Measurements from ENCODE around the gene ZNF664. TPM values are rescaled to one million over a fixed set of nuclear protein-coding genes. Genes with fewer than 3 reads are reported as not detected.

Gene ZNF664
- total RNA-seq, 1 experiment from 2014 or later = 124 TPM

DNA sequence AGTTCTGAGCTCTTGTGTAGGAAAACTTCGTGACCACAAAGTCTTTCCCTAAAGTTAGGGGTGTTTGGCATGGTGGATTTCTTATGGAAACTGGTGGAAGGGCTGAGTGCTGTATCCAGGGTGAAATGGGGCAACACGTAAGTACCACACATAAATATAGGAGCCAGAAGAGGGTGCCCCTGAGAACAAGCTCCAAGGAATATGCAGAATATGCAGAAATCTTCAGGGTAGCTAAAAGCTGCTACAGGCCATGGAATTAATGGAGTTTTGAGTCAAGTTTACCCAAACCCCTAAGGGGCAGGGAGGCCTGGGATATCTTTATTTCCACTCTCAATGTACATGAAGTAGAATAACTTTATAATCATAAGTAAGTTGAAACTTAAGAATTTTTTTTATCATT lies 44.0 kb downstream of the ZNF664 start:
- Histone ChIP-seq H3K9ac (ENCODE audit: low read length) (no peak overlapping the region), H3K9me3 (ENCODE audit: control insufficient read depth in 1 of 2, insufficient read depth in 1 of 2, low read depth in 1 of 2, low read length in 2 of 2) (no peaks in the 10 kb centered on the region), H2AFZ (ENCODE audit: low read depth, low read length, poor library complexity, severe bottlenecking) (no peak overlapping the region), H4K20me1 (ENCODE audit: insufficient read depth) (no peaks in the 10 kb centered on the region), H3K4me2 (ENCODE audit: low read length) (no peak overlapping the region), H3K27ac (ENCODE audit: low read depth, low read length) (no peak overlapping the region), H3K36me3 (ENCODE audit: control insufficient read depth in 1 of 2, insufficient read depth in 2 of 2, low read length in 2 of 2) (peaks cover 15 to 16% of the 10 kb centered on the region in 2 experiments; a peak in 3 of 4 replicates), H3K27me3 (ENCODE audit: insufficient read depth, low read length) (no peaks in the 10 kb centered on the region), H3K4me1 (ENCODE audit: control insufficient read depth in 1 of 2, insufficient read depth in 2 of 2, low read length in 2 of 2) (no peaks in the 10 kb centered on the region), H3K79me2 (ENCODE audit: insufficient read depth, low read length) (no peaks in the 10 kb centered on the region), H3K4me3 (replicated peaks in 1 of 2; ENCODE audit: low read depth in 1 of 2, low read length in 2 of 2) (no peak overlapping the region), H3K9me2 (ENCODE audit: insufficient read depth) (no peaks in the 10 kb centered on the region)
- BruUV-seq (replicated peaks) = no TSS peak
- POLR2A ChIA-PET = interaction anchor here (1.2 kb wide), 1 partner anchor 21 kb away, joined by 3 read pairs; no protein-coding TSS in a partner anchor
- intact Hi-C loops (cut with micrococcal nuclease) = no loop called here
- ATAC-seq = no peak
- CTCF ChIA-PET = interaction anchor here (0.7 kb wide), 1 partner anchor 15 kb away, joined by 3 read pairs; no protein-coding TSS in a partner anchor
- TF ChIP-seq, protein P1, sequence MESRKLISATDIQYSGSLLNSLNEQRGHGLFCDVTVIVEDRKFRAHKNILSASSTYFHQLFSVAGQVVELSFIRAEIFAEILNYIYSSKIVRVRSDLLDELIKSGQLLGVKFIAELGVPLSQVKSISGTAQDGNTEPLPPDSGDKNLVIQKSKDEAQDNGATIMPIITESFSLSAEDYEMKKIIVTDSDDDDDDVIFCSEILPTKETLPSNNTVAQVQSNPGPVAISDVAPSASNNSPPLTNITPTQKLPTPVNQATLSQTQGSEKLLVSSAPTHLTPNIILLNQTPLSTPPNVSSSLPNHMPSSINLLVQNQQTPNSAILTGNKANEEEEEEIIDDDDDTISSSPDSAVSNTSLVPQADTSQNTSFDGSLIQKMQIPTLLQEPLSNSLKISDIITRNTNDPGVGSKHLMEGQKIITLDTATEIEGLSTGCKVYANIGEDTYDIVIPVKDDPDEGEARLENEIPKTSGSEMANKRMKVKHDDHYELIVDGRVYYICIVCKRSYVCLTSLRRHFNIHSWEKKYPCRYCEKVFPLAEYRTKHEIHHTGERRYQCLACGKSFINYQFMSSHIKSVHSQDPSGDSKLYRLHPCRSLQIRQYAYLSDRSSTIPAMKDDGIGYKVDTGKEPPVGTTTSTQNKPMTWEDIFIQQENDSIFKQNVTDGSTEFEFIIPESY (IDR thresholded peaks at IDR 0.05; ENCODE audit: extremely low read depth, insufficient replicate concordance, low read length) = no peak
- TF ChIP-seq ELF1 (IDR thresholded peaks at IDR 0.05; ENCODE audit: borderline replicate concordance, low read depth) (no peak), SP1 (IDR thresholded peaks at IDR 0.05; ENCODE audit: low read depth) (no peak), POLR2AphosphoS5 (IDR thresholded peaks at IDR 0.05; ENCODE audit: low read depth, low read length) (no peak), RAD21 (IDR thresholded peaks at IDR 0.05; ENCODE audit: low read depth) (no peak), EZH2phosphoT487 (IDR thresholded peaks at IDR 0.05; ENCODE audit: borderline replicate concordance) (no peak), POLR2A (IDR thresholded peaks at IDR 0.05; ENCODE audit: borderline replicate concordance, extremely low read depth, insufficient read depth, insufficient read length) (no peak), JUND (IDR thresholded peaks at IDR 0.05) (no peak)
- RAD21 ChIA-PET (ENCODE audit: low non-redundant PET in 1 of 2, low total read pairs in 2 of 2, uncharacterized antibody in 2 of 2, unreplicated experiment in 2 of 2) = no interaction called here
- no peak for DNase-seq (ENCODE audit: low read depth, low spot score)

DNA sequence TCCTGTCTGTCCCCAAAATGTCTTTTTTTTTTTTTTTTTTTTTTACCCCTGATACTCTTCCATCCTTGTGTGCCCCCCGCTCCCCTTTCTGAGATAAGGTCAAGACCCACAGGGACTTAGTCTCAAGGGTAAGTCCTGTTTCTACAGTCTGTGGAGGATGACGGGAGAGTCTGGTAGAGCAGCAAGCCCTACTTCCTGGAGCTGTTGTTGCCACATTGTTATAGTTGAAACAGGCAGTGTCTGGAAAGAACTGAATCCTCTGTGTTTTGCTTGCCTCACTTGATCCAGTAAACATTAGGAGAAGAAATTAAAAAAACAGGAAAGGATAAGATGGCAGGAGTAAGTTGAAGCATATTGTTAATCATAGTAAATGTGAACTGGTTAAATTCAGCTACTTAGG lies 45.5 kb downstream of the ZNF664 start:
- ATAC-seq = no peak
- TF ChIP-seq CEBPB (IDR thresholded peaks at IDR 0.05; ENCODE audit: low read depth) (no peak), YY1 (IDR thresholded peaks at IDR 0.05; ENCODE audit: extremely low read depth, insufficient replicate concordance, low read depth, low read length) (no peak), ZNF274 (IDR thresholded peaks at IDR 0.05; ENCODE audit: low read depth, low read length) (no peak), ELF1 (IDR thresholded peaks at IDR 0.05; ENCODE audit: borderline replicate concordance, low read depth) (no peak), EGR1 (IDR thresholded peaks at IDR 0.05; ENCODE audit: low read depth) (no peak), CBX3 (IDR thresholded peaks at IDR 0.05; ENCODE audit: low read depth) (no peak), FOSL1 (IDR thresholded peaks at IDR 0.05; ENCODE audit: low read depth) (no peak)
- TF ChIP-seq, protein P1 (IDR thresholded peaks at IDR 0.05; ENCODE audit: extremely low read depth, insufficient replicate concordance, low read length) = no peak
- DNase-seq (ENCODE audit: low read depth, low spot score) = no peak
- no peak overlapping the region for H2AFZ ChIP-seq (ENCODE audit: low read depth, low read length, poor library complexity, severe bottlenecking)
- no peaks in the 10 kb centered on the region for H4K20me1 ChIP-seq (ENCODE audit: insufficient read depth)
- H3K9ac ChIP-seq (ENCODE audit: low read length) = no peak overlapping the region
- no peaks in the 10 kb centered on the region for H3K4me1 ChIP-seq (ENCODE audit: control insufficient read depth in 1 of 2, insufficient read depth in 2 of 2, low read length in 2 of 2)
- intact Hi-C loops (cut with micrococcal nuclease) = no loop called here
- RAD21 ChIA-PET (ENCODE audit: low non-redundant PET in 1 of 2, low total read pairs in 2 of 2, uncharacterized antibody in 2 of 2, unreplicated experiment in 2 of 2) = no interaction called here
- H3K27me3 ChIP-seq (ENCODE audit: insufficient read depth, low read length) = no peaks in the 10 kb centered on the region
- POLR2A ChIA-PET = no interaction called here
- peaks cover under 1 to 4% of the 10 kb centered on the region in 2 experiments; a peak in 3 of 4 replicates for H3K36me3 ChIP-seq (ENCODE audit: control insufficient read depth in 1 of 2, insufficient read depth in 2 of 2, low read length in 2 of 2)
- H3K9me2 ChIP-seq (ENCODE audit: insufficient read depth) = no peaks in the 10 kb centered on the region
- no peaks in the 10 kb centered on the region for H3K79me2 ChIP-seq (ENCODE audit: insufficient read depth, low read length)
- no peak overlapping the region for H3K4me3 ChIP-seq (replicated peaks in 1 of 2; ENCODE audit: low read depth in 1 of 2, low read length in 2 of 2)
- no peak overlapping the region for H3K27ac ChIP-seq (ENCODE audit: low read depth, low read length)
- no TSS peak for BruUV-seq (replicated peaks)
- no peaks in the 10 kb centered on the region for H3K9me3 ChIP-seq (ENCODE audit: control insufficient read depth in 1 of 2, insufficient read depth in 1 of 2, low read depth in 1 of 2, low read length in 2 of 2)
- H3K4me2 ChIP-seq (ENCODE audit: low read length) = no peak overlapping the region
- CTCF ChIA-PET = interaction anchor here (0.9 kb wide), 1 partner anchor 14 kb away, joined by 3 read pairs; no protein-coding TSS in a partner anchor

Measured in HCT116 (cell line).